GM23338 (cell line): Measurements from ENCODE around the gene RAB4A.

Source experiments
- CTCF ChIP-seq, 2 experiments: fragments of 200-600 bp in 1 of 2; sonication (generic) in 1 of 2; conservative IDR thresholded peaks; 2 replicates each; pipeline versions ENCODE4 v1.5.1 to v1.6.1; 2016 to 2017; ENCODE audit warnings: antibody characterized with exemption in 2 of 2, low read depth in 2 of 2, mild to moderate bottlenecking in 2 of 2, moderate library complexity in 1 of 2
- EZH2 ChIP-seq: fragments of 200-600 bp; sonication (generic); IDR thresholded peaks from one replicate; pipeline ENCODE4 v1.8.0; 2017; ENCODE audit warnings: antibody characterized with exemption, mild to moderate bottlenecking, low read depth; ENCODE audit not compliant: unreplicated experiment

- no peak; a peak in 1 of 4 replicates for TF ChIP-seq CTCF (conservative IDR thresholded peaks at IDR 0.05; ENCODE audit: low read depth in 2 of 2)
- no peak for TF ChIP-seq EZH2
Measured at GRCh38 chr1:229258757-229259060, 12.2 kb upstream of the RAB4A start.
